Measurements from ENCODE around the gene KANSL1L.

The KANSL1L gene

DNA sequence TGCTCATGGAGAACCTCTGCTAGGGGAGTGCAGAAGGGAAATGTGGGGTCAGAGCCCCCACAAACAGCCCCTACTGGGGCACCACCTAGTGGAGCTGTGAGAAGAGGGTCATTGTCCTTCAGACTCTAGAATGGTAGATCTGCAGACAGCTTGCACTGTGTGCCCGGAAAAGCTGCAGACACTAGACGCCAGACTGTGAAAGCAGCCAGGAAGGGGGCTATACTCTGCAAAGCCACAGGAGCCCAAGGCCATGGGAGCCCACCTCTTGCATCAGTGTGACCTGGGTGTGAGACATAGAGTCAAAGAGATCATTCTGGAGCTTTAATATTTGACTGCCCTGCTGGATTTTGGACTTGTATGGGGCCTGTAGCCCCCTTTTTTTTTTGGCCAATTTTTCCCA is 107.9 kb downstream of the KANSL1L start:
- no peak for DNase-seq (ENCODE audit: low spot score)
- POLR2A ChIA-PET (ENCODE audit: low non-redundant PET): no interaction called here
- no peak for TF ChIP-seq CTCF (conservative IDR thresholded peaks at IDR 0.05; ENCODE audit: low read depth)
- no peak overlapping the region for H3K27ac ChIP-seq
- CTCF ChIA-PET: no interaction called here

- CTCF ChIA-PET: no interaction called here
- no peak for TF ChIP-seq CTCF (conservative IDR thresholded peaks at IDR 0.05; ENCODE audit: low read depth)
- no peak overlapping the region for H3K27ac ChIP-seq
These were observed 115.4 kb downstream of the KANSL1L start for GRCh38 chr2:210055825-210056224.

GRCh38 chr2:210054696-210055095 is 116.5 kb downstream of the KANSL1L start:
- POLR2A ChIA-PET (ENCODE audit: low non-redundant PET): no interaction called here
- CTCF ChIA-PET: no interaction called here
- TF ChIP-seq CTCF (conservative IDR thresholded peaks at IDR 0.05; ENCODE audit: low read depth): no peak
- DNase-seq (ENCODE audit: low spot score): no peak
- H3K27ac ChIP-seq: no peak overlapping the region

More at GRCh38 chr2:210055825-210056224, 115.4 kb downstream of the KANSL1L start:
- POLR2A ChIA-PET (ENCODE audit: low non-redundant PET): no interaction called here
- no peak for DNase-seq (ENCODE audit: low spot score)

DNA sequence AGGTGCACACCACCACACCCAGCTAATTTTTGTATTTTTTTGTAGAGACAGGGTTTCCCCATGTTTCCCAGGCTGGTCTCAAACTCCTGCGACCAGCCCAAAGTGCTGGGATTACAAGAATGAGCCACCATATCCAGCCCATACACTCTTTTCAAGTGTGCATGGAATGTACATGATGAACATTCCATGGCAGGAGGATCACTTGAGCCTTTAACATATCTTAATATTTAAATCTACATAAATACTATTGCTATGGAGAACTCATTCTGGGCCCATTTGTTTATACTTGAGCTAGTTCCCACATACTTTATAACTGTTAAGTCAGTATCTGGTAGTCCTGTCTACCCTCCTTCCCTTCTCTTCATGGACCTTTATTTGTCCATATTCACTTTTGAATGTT is 120.3 kb downstream of the KANSL1L start:
- no peak for DNase-seq (ENCODE audit: low spot score)
- no peak for TF ChIP-seq CTCF (conservative IDR thresholded peaks at IDR 0.05; ENCODE audit: low read depth)
- no peak overlapping the region for H3K27ac ChIP-seq
- ChIA-PET CTCF (no interaction called here), POLR2A (ENCODE audit: low non-redundant PET) (no interaction called here)

DNA sequence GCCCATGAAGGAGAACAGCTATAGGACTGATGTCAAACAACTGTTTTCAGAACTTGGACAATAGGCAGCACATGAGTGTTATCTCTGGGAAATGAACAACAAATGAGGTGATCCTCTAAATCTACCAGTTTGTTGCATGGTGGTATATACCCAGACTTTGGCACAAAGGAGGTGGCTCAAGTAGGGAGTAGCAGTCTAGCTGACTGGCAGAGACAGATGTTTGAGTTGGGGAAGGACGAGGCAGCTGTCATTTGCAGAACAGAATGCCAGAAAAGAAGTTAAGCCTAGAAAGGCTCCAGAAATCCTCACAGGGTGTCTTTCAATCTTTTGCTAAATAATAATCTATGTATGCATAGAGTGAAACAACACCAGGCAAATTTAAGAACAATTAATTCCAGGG is 121.4 kb downstream of the KANSL1L start:
- POLR2A ChIA-PET (ENCODE audit: low non-redundant PET): no interaction called here
- CTCF ChIA-PET: interaction anchor here (0.8 kb wide), 1 partner anchor 13 kb away, joined by 4 read pairs; no protein-coding TSS in a partner anchor
- no peak for TF ChIP-seq CTCF (conservative IDR thresholded peaks at IDR 0.05; ENCODE audit: low read depth)
- DNase-seq (ENCODE audit: low spot score): no peak
- no peak overlapping the region for H3K27ac ChIP-seq

- no peak for TF ChIP-seq CTCF (conservative IDR thresholded peaks at IDR 0.05; ENCODE audit: low read depth)
These were observed 124.2 kb downstream of the KANSL1L start for GRCh38 chr2:210046851-210047500.

More at GRCh38 chr2:210046851-210047500, 124.2 kb downstream of the KANSL1L start:
- CTCF ChIA-PET: no interaction called here
- no peak overlapping the region for H3K27ac ChIP-seq
- POLR2A ChIA-PET (ENCODE audit: low non-redundant PET): no interaction called here
- no peak for DNase-seq (ENCODE audit: low spot score)
